WTC11 (cell line): Measurements from ENCODE around the gene RANBP3L. TPM values are rescaled to one million over a fixed set of nuclear protein-coding genes. Genes with fewer than 3 reads are reported as not detected.

Source experiments
- ATAC-seq: fragments of 200-7000 bp; cut with Tn5 transposase; 2 replicates; pipeline ENCODE4 v1.10.0; 2021; ENCODE audit warnings: mild to moderate bottlenecking, moderate library complexity
- Bru-seq: library from RNA; stranded (reverse); fragments of 400-500 nt; gene quantifications from one replicate; lab custom pipeline; 2021; lab: Mats Ljungman, UMichigan
- CTCF ChIA-PET: fragments of 300-600 bp; sonication (Branson Sonifier 250); formaldehyde crosslinking; loops from one replicate; lab custom pipeline; 2021; ENCODE audit warnings: antibody characterized with exemption; lab: Charles Lee
- POLR2A ChIA-PET: fragments of 350-600 bp; sonication (Branson Sonifier 250); formaldehyde crosslinking; loops from one replicate; lab custom pipeline; 2021; ENCODE audit warnings: antibody characterized with exemption; lab: Charles Lee
- DNase-seq: peaks from one replicate; pipeline ENCODE4 v3.0.0; 2021; ENCODE audit warnings: low spot score
- H3K27ac Mint-ChIP-seq: 2 replicates; pipeline ENCODE4 v1.8.0; 2021; ENCODE audit warnings: mixed read lengths
- H3K27me3 Mint-ChIP-seq: 2 replicates; pipeline ENCODE4 v1.8.0; 2021; ENCODE audit warnings: low read depth, mild to moderate bottlenecking, moderate library complexity, mixed read lengths
- H3K36me3 Mint-ChIP-seq: 2 replicates; pipeline ENCODE4 v1.8.0; 2021; ENCODE audit warnings: mixed read lengths
- H3K4me1 Mint-ChIP-seq: 2 replicates; pipeline ENCODE4 v1.8.0; 2022; ENCODE audit warnings: mixed read lengths
- H3K4me3 Mint-ChIP-seq: 2 replicates; pipeline ENCODE4 v1.8.0; 2021; ENCODE audit warnings: mild to moderate bottlenecking, moderate library complexity, mixed read lengths
- H3K9me3 Mint-ChIP-seq: 2 replicates; pipeline ENCODE4 v1.8.0; 2021; ENCODE audit warnings: mixed read lengths
- CTCF ChIP-seq: fragments of 200-600 bp; IDR thresholded peaks from 2 replicates; pipeline ENCODE4 v1.8.0; 2022; ENCODE audit warnings: antibody characterized with exemption
- NR1H2 ChIP-seq: sonication (generic); formaldehyde crosslinking; IDR thresholded peaks from 2 replicates; pipeline ENCODE4 v1.9.0; 2021; ENCODE audit warnings: mild to moderate bottlenecking, moderate library complexity, missing genetic modification reagents
- NR2C2 ChIP-seq: sonication (generic); formaldehyde crosslinking; IDR thresholded peaks from 2 replicates; pipeline ENCODE4 v1.8.0; 2022; ENCODE audit warnings: mild to moderate bottlenecking, missing genetic modification reagents
- TP53 ChIP-seq: sonication (generic); formaldehyde crosslinking; IDR thresholded peaks from 2 replicates; pipeline ENCODE4 v1.8.1; 2023; ENCODE audit warnings: mild to moderate bottlenecking, missing genetic modification reagents
- USF2 ChIP-seq: sonication (generic); formaldehyde crosslinking; IDR thresholded peaks from 2 replicates; pipeline ENCODE4 v1.8.1; 2023; ENCODE audit warnings: mild to moderate bottlenecking, missing genetic modification reagents, moderate library complexity
- ZNF317 ChIP-seq: sonication (generic); formaldehyde crosslinking; IDR thresholded peaks from 2 replicates; pipeline ENCODE4 v1.8.1; 2023; ENCODE audit warnings: low read depth, mild to moderate bottlenecking, moderate library complexity, missing genetic modification reagents, borderline replicate concordance
- long read RNA-seq, 3 experiments: library from RNA in 1 of 3; library from capped mRNA in 1 of 3; library from polyadenylated mRNA in 1 of 3; unstranded in 2 of 3; stranded (forward) in 1 of 3; transcript quantifications; one replicate each; pipeline ENCODE4 v2.0.0, GENCODE V29; 2021
- total RNA-seq: library from RNA; stranded (reverse); gene quantifications from 3 replicates; pipeline ENCODE4 v1.2.3, GENCODE V29; 2021
- TF ChIP-seq, protein P1 (sequence below): fragments of 250-450 bp; sonication (Bioruptor Pico); IDR thresholded peaks from 2 replicates; pipeline ENCODE4 v1.9.0; 2021; ENCODE audit warnings: mild to moderate bottlenecking
- TF ChIP-seq, protein P2 (sequence below): fragments of 250-450 bp; sonication (Bioruptor Pico); IDR thresholded peaks from 2 replicates; pipeline ENCODE4 v1.9.0; 2021; ENCODE audit warnings: mild to moderate bottlenecking, borderline replicate concordance
- TF ChIP-seq, protein P3 (sequence below): sonication (generic); formaldehyde crosslinking; IDR thresholded peaks from 2 replicates; pipeline ENCODE4 v1.8.0; 2022; ENCODE audit warnings: mild to moderate bottlenecking, missing genetic modification reagents

RANBP3L gene, protein sequence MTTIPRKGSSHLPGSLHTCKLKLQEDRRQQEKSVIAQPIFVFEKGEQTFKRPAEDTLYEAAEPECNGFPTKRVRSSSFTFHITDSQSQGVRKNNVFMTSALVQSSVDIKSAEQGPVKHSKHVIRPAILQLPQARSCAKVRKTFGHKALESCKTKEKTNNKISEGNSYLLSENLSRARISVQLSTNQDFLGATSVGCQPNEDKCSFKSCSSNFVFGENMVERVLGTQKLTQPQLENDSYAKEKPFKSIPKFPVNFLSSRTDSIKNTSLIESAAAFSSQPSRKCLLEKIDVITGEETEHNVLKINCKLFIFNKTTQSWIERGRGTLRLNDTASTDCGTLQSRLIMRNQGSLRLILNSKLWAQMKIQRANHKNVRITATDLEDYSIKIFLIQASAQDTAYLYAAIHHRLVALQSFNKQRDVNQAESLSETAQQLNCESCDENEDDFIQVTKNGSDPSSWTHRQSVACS
- total RNA-seq (not detected in 3 replicates), Bru-seq, nascent RNA (not detected)
- long read RNA-seq, experiment 1 = 0 reads
- long read RNA-seq, experiment 2 = 0 reads
- long read RNA-seq, experiment 3 = 0 reads

DNA sequence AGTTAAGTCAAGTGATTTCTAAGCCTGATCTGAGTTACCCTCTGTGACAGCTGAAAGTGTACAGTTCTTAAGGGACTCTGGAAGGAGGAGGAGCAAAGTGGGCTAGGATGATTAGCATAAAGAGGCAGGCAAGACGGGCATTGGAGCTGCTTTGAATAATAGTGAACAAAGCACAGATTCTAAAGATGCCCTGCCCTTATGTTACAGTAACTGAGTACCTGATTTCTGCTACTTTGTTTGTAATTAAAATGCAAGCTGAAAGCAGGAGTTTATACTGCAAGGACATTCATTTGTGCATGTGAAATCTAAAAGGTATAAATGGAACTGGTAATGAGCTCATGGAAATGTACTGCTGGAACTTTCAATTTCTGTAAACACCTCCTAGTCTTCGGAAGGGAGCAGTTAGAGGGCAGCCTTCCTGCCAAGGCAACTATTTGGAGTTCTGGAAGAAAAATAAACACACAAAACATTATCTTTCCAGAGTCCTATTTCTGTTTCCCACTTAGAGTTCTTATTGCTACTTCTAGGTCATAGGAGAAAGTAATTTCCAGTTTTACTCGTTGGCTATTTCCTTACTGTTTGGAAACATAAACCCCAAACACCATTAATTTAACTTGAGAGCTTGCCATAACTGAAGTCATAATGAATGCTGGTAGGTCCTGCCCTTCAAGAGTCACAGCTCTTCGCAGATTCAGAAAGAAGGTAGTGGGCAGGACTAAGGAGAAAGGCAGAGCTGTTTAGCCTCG lies at the start of gene RANBP3L:
Gene RANBP3L (minus strand): TSS at position 45 of the 746 bp plus-strand sequence. CDS start 486 bp downstream, outside the sequence.
- DNase-seq (no peak), ATAC-seq (no peak; the same call in 1 of the 2 replicates)
- CTCF ChIA-PET = interaction anchor here (0.6 to 1.2 kb wide), 3 partner anchors 23 to 223 kb away, joined by 3 read pairs; partner anchors contain the start of gene NADK2
- Mint-ChIP-seq H3K27me3 (no peaks in the 10 kb centered on the region), H3K36me3 (no peaks in the 10 kb centered on the region), H3K27ac (no peak within 1 kb of the TSS), H3K4me3 (no peak within 1 kb of the TSS), H3K4me1 (peaks cover 17% of the 10 kb centered on the region), H3K9me3 (no peaks in the 10 kb centered on the region)
- POLR2A ChIA-PET = no interaction called here
- TF ChIP-seq, protein P1, sequence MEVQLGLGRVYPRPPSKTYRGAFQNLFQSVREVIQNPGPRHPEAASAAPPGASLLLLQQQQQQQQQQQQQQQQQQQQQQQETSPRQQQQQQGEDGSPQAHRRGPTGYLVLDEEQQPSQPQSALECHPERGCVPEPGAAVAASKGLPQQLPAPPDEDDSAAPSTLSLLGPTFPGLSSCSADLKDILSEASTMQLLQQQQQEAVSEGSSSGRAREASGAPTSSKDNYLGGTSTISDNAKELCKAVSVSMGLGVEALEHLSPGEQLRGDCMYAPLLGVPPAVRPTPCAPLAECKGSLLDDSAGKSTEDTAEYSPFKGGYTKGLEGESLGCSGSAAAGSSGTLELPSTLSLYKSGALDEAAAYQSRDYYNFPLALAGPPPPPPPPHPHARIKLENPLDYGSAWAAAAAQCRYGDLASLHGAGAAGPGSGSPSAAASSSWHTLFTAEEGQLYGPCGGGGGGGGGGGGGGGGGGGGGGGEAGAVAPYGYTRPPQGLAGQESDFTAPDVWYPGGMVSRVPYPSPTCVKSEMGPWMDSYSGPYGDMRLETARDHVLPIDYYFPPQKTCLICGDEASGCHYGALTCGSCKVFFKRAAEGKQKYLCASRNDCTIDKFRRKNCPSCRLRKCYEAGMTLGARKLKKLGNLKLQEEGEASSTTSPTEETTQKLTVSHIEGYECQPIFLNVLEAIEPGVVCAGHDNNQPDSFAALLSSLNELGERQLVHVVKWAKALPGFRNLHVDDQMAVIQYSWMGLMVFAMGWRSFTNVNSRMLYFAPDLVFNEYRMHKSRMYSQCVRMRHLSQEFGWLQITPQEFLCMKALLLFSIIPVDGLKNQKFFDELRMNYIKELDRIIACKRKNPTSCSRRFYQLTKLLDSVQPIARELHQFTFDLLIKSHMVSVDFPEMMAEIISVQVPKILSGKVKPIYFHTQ = no peak

- no peak overlapping the region for H3K27ac Mint-ChIP-seq
- no peak overlapping the region for H3K4me3 Mint-ChIP-seq
- H3K9me3 Mint-ChIP-seq = peaks cover 16% of the 10 kb centered on the region
- no peaks in the 10 kb centered on the region for H3K27me3 Mint-ChIP-seq
- H3K4me1 Mint-ChIP-seq = no peaks in the 10 kb centered on the region
- DNase-seq = no peak
- H3K36me3 Mint-ChIP-seq = no peaks in the 10 kb centered on the region
- ChIA-PET POLR2A (no interaction called here), CTCF (no interaction called here)
- ATAC-seq = no peak
- TF ChIP-seq ZNF317 (CRISPR knock-in tag) (no peak), NR2C2 (CRISPR knock-in tag) (no peak), NR1H2 (CRISPR knock-in tag) (no peak), USF2 (CRISPR knock-in tag) (no peak), TP53 (no peak), CTCF (no peak)
- TF ChIP-seq, protein P2, sequence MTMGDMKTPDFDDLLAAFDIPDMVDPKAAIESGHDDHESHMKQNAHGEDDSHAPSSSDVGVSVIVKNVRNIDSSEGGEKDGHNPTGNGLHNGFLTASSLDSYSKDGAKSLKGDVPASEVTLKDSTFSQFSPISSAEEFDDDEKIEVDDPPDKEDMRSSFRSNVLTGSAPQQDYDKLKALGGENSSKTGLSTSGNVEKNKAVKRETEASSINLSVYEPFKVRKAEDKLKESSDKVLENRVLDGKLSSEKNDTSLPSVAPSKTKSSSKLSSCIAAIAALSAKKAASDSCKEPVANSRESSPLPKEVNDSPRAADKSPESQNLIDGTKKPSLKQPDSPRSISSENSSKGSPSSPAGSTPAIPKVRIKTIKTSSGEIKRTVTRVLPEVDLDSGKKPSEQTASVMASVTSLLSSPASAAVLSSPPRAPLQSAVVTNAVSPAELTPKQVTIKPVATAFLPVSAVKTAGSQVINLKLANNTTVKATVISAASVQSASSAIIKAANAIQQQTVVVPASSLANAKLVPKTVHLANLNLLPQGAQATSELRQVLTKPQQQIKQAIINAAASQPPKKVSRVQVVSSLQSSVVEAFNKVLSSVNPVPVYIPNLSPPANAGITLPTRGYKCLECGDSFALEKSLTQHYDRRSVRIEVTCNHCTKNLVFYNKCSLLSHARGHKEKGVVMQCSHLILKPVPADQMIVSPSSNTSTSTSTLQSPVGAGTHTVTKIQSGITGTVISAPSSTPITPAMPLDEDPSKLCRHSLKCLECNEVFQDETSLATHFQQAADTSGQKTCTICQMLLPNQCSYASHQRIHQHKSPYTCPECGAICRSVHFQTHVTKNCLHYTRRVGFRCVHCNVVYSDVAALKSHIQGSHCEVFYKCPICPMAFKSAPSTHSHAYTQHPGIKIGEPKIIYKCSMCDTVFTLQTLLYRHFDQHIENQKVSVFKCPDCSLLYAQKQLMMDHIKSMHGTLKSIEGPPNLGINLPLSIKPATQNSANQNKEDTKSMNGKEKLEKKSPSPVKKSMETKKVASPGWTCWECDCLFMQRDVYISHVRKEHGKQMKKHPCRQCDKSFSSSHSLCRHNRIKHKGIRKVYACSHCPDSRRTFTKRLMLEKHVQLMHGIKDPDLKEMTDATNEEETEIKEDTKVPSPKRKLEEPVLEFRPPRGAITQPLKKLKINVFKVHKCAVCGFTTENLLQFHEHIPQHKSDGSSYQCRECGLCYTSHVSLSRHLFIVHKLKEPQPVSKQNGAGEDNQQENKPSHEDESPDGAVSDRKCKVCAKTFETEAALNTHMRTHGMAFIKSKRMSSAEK = no peak
- TF ChIP-seq, protein P3, sequence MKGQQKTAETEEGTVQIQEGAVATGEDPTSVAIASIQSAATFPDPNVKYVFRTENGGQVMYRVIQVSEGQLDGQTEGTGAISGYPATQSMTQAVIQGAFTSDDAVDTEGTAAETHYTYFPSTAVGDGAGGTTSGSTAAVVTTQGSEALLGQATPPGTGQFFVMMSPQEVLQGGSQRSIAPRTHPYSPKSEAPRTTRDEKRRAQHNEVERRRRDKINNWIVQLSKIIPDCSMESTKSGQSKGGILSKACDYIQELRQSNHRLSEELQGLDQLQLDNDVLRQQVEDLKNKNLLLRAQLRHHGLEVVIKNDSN (CRISPR knock-in tag) = no peak
These were observed 45.4 kb upstream of the RANBP3L start for GRCh38 chr5:36346896-36347690.
